Brain microvascular endothelial cell (primary cell): ENCODE data around the gene NDUFS4.
"Not testable (repeated sequence)": the region's sequence is repeated elsewhere in the genome, so short reads cannot be mapped to it uniquely, and the experiment has no call there.

ENCODE experiments used
- DNase-seq: peaks from one replicate; pipeline ENCODE4 v3.0.0-alpha.2; 2020
- H3K27ac ChIP-seq: fragments of 250-450 bp; sonication (Bioruptor Pico); 2 replicates; pipeline ENCODE4 v1.5.1; 2020; ENCODE audit warnings: mild to moderate bottlenecking, moderate library complexity
- H3K27me3 ChIP-seq: fragments of 250-450 bp; sonication (Bioruptor Pico); replicated peaks from 2 replicates; pipeline ENCODE4 v1.5.1; 2020; ENCODE audit warnings: mild to moderate bottlenecking
- H3K36me3 ChIP-seq: fragments of 250-450 bp; sonication (Bioruptor Pico); replicated peaks from 2 replicates; pipeline ENCODE4 v1.5.1; 2020; ENCODE audit warnings: mild to moderate bottlenecking
- H3K4me3 ChIP-seq: 2 replicates; pipeline ENCODE4 v1.5.1; 2011; ENCODE audit warnings: low read depth, mild to moderate bottlenecking, control low read depth, low read length, moderate library complexity
- in situ Hi-C: cut with HindIII; loops from 2 replicates; pipeline ENCODE4 v1.10.0; 2017; ENCODE audit warnings: low sequenced_read_pairs, low pct_ligation_motif_present
- TF ChIP-seq, protein P1 (sequence below): IDR thresholded peaks from 2 replicates; pipeline ENCODE4 v1.5.1; 2011; ENCODE audit warnings: low read depth, mild to moderate bottlenecking, moderate library complexity, low read length, control low read depth, inconsistent platforms; ENCODE audit errors: missing control alignments

Gene NDUFS4

GRCh38 chr5:53541859-53542258 lies 18.6 kb upstream of the NDUFS4 start:
- DNase-seq: no peak
- H3K4me3 ChIP-seq: no peak overlapping the region
- TF ChIP-seq, protein P1, sequence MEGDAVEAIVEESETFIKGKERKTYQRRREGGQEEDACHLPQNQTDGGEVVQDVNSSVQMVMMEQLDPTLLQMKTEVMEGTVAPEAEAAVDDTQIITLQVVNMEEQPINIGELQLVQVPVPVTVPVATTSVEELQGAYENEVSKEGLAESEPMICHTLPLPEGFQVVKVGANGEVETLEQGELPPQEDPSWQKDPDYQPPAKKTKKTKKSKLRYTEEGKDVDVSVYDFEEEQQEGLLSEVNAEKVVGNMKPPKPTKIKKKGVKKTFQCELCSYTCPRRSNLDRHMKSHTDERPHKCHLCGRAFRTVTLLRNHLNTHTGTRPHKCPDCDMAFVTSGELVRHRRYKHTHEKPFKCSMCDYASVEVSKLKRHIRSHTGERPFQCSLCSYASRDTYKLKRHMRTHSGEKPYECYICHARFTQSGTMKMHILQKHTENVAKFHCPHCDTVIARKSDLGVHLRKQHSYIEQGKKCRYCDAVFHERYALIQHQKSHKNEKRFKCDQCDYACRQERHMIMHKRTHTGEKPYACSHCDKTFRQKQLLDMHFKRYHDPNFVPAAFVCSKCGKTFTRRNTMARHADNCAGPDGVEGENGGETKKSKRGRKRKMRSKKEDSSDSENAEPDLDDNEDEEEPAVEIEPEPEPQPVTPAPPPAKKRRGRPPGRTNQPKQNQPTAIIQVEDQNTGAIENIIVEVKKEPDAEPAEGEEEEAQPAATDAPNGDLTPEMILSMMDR: no peak
- in situ Hi-C loops: no loop called here
- H3K27ac ChIP-seq: no peak overlapping the region
- no peaks in the 10 kb centered on the region for H3K27me3 ChIP-seq
- H3K36me3 ChIP-seq: no peaks in the 10 kb centered on the region

GRCh38 chr5:53542926-53543325 lies 17.5 kb upstream of the NDUFS4 start:
- in situ Hi-C loops: no loop called here
- TF ChIP-seq, protein P1: no peak
- Histone ChIP-seq H3K4me3 (no peak overlapping the region), H3K27me3 (no peaks in the 10 kb centered on the region), H3K36me3 (no peaks in the 10 kb centered on the region), H3K27ac (no peak overlapping the region)
- no peak for DNase-seq

GRCh38 chr5:53543401-53543800 lies 17.0 kb upstream of the NDUFS4 start:
- no peaks in the 10 kb centered on the region for H3K36me3 ChIP-seq
- H3K4me3 ChIP-seq: no peak overlapping the region
- in situ Hi-C loops: no loop called here
- H3K27ac ChIP-seq: no peak overlapping the region
- peak; percentile 44 for DNase-seq
- TF ChIP-seq, protein P1: no peak
- no peaks in the 10 kb centered on the region for H3K27me3 ChIP-seq

- H3K4me3 ChIP-seq: no peak overlapping the region
- DNase-seq: no peak
- no peaks in the 10 kb centered on the region for H3K27me3 ChIP-seq
- in situ Hi-C loops: no loop called here
- H3K27ac ChIP-seq: no peak overlapping the region
- no peaks in the 10 kb centered on the region for H3K36me3 ChIP-seq
- TF ChIP-seq, protein P1: no peak
These were observed 14.7 kb upstream of the NDUFS4 start for GRCh38 chr5:53545744-53546143.

- no peak for DNase-seq
- Histone ChIP-seq H3K27ac (no peak overlapping the region), H3K27me3 (no peaks in the 10 kb centered on the region), H3K4me3 (no peak overlapping the region), H3K36me3 (no peaks in the 10 kb centered on the region)
- in situ Hi-C loops: no loop called here
- TF ChIP-seq, protein P1: no peak
These were observed 13.2 kb upstream of the NDUFS4 start for GRCh38 chr5:53547226-53547625.

- H3K27me3 ChIP-seq, DNase-seq, in situ Hi-C loops: not testable (repeated sequence)
These were observed 11.9 kb upstream of the NDUFS4 start for GRCh38 chr5:53548501-53548900.

More at GRCh38 chr5:53548501-53548900, 11.9 kb upstream of the NDUFS4 start:
- H3K27ac ChIP-seq, H3K4me3 ChIP-seq, H3K36me3 ChIP-seq: not testable (repeated sequence)
